Measurements from ENCODE around the gene LRP1-AS.
A peak's percentile ranks its signal among the peaks of the same experiment; 100 is the strongest.

The LRP1-AS gene

GRCh38 chr12:57116580-57117281 is 30.7 kb downstream of the LRP1-AS start:
- DNase-seq, result no peak

DNA sequence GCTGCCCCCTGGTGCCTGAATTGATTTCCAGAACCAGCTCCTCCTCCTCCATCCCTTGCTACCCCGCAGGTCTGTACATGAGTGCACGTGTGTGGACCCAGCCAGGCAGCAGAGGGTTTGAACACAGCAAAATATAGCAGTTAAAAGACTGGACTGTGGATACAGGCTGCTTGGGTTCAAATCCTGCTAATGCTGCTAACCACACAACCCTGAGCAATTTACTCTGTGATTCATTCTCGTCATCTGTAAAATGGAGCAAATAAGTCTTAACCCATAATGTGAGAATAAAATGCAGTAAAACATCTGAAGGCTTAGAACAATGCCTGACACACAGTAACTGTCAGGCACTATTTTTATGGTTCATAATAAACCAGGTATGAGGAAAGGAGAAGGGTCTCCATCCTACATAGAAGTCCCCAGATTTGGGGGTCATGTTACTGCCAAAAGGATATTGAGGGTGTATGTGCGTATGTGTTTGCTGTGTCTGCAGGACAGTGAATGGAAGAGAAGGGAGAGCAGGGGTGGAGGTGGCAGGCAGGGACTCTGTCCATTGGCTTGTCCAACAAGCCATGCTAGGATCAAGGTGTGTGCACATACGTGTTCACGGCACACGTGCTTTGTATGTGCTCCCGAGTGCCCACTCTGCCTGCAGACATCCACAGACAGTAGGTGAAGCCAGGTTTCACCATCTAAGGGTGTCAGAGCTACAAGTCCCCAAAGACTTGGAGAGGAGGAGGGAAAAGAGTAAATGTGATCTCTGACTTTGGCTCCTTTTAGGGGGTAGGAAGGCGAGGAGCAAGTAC is 34.7 kb downstream of the LRP1-AS start:
- peak; percentile 33 for DNase-seq

DNA sequence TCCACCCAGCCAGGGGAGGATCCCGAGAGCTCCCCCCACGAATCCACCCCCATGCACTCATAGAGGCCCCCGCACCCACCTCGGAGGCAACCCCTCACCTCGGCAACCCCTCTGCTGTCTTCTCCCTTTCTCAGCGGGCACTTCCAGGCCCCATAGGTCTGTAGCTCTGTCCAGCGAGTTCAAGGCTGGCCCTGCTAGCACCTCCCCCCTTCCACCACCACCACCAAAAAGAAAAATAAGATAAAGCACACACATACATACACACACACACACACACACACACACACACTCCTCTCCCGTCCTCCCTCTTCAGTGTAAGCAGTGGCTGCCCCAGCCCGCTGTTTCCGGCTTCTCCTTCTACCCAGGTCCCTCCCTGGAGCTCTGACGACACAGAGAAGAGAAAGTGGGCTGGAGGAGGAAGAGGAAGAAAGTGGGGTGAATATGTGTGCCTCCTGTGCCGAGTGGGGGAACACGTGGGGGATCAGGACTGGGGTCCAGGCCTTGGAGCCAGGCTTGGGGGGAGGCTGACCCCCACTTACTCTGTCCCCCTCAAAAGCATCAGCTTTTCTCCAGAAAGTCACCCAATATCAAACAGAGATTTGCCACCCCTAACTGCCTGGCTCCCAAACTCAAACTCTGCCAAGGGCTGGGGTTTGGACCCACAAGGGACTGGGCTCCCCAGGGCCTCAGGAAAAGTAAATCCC is 36.2 kb downstream of the LRP1-AS start, which contains the start of gene STAT6:
TSS of gene STAT6 (minus strand) at position 332 of the 704 bp plus-strand sequence. CDS start 3,084 bp downstream, outside the sequence.
- no peak for DNase-seq

GRCh38 chr12:57110104-57111030 is 37.1 kb downstream of the LRP1-AS start:
- no peak for DNase-seq

DNA sequence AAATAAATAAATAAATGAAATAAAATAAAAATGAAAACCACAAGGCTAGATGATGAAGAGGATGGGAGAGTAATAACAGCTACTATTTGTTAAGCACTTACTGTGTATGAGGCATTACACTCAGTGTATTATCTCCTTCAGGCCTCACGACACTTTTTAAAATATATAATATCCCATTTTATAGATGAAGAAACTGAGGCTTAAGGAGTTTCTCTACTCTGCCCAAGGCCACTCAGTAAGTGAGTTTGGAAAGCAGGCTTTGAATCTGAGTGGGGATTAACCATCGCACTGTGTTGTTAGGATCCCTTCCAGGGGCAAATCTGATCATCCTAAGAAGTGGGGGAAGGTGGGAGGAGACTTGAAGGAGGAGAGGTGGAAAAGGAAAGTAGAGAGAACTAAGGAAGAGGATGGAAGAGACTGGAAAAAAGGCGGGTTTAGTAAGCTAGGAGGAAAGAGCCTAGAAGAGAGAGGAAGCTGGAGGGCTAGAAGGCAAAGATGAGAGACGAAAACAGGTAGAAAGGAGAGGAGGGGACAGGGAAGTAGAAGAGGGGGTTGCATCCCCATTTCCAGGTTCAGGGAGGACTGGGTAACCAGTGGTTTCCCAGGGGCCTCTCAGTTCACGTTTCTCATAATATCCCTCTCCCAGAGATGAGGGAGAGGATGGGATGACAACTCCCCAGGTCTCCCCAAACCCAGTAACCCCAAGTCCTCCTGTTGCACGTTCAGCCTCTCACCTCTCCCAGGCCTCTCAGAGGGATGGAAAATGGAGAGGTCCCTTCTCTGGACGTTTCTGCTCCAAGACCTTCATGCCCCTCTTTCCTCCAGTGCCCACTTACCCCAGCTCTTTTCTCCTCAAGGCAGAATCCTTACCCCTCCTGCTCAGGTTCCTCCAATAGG is 38.0 kb downstream of the LRP1-AS start:
- no peak for DNase-seq

DNA sequence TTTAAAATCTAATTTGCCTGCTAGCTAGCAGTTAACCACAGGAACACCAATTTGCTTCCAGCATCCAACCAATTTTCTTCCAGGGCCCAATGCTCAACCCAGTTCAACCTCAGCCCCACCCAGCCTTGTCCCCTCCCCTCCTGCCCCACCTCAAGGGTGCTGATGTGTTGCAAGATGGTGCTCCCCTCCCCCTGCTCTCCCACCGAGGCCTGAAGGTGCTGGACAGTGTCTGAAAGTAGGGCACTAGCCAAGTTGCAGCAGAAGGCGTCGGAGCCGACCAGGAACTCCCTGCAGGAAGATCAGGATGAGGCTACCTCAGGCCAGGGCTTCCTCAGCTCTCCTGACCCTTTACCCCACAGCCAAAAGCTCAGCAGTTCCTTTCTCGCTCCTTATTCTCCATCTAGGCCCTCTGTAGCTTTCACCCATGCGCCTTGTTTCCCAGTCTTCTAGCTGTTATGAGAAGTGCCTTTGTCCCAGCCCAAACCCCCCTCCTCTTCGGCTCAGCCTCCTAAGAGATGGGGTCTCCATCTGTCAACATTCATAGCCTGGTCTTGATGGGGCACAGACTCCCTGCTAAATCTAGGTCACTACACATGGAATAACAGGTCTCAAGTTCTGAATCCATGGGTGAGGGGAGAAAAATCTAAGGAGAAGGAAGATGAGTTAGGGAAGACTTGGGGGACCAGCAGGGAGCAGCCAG is 39.8 kb downstream of the LRP1-AS start:
- no peak for DNase-seq

DNA sequence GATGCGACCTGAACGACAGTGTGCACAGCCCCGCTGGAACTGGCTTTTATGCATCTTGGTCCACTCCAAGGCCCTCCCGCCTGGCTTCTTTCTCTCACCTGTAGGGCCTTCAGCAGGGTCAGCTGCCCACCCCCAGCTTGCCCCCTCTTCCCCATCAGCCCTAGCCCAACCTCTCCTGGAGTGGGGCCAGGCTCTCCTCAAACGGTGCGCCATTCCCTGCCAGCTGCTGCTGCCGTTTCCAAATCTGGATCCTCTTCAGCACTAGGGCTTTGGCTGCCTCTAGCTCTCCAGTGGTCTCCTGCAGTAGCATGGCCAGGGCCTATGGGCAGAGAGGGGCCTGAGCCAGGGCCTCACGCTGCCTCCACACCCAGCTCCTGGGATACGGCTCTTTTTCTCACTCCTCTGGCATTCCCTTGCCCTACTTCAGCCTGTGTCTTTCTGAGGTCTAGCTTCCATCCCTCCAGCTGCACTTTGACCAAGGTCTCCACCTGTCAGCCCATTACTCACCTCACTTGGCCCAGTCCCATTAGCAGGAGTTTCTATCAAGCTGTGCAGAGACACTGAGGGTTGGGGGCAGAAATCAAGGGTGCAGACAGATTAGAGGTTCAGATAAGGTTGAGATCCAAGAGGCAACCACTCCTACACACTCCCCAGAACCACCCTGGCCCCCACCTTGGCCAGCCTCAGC is 41.3 kb downstream of the LRP1-AS start:
- DNase-seq, result no peak

- no peak for DNase-seq
Observed at GRCh38 chr12:57105011-57105753, 42.2 kb downstream of the LRP1-AS start.

GRCh38 chr12:57104292-57104910 is 43.0 kb downstream of the LRP1-AS start:
- DNase-seq, result no peak

- DNase-seq, result no peak
Observed at GRCh38 chr12:57103856-57104255, 43.6 kb downstream of the LRP1-AS start.

DNA sequence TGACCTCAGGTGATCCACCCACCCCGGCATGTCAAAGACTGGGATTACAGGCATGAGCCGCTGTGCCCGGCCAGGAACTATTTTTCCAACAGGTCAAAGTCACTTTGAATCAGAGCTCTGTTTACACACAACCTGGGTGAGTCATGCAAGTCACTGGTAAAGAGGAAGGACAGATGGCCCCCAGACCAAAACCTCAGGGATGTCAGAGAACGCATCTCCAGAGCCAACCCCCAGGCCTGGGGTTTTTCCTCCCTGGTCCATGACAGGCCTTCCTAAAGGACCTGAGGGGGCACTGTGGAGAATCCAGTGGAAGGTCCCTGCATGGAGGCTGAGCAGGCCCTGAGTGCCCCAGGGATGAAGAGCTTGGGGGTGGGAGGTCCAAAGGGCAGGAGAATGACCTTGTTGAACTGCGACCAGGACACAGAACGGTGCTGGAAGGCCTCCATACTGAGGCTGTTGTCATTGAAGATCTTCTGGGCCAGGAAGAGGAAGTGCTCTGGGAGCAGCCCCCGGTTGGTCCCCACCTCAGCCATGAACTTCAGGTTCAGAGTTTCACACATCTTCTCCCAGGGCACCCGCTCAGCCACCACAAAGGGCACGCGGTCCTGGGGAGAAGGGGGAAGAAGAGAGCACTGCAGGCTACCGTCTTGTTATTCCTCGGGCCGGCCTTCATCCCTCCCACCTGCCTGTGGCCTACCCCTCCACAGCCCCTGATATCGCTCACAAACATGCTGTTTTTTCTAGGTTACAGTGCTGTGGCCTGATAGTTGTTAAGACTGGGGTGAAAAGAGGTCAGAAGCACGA is 45.3 kb downstream of the LRP1-AS start:
- no peak for DNase-seq

DNA sequence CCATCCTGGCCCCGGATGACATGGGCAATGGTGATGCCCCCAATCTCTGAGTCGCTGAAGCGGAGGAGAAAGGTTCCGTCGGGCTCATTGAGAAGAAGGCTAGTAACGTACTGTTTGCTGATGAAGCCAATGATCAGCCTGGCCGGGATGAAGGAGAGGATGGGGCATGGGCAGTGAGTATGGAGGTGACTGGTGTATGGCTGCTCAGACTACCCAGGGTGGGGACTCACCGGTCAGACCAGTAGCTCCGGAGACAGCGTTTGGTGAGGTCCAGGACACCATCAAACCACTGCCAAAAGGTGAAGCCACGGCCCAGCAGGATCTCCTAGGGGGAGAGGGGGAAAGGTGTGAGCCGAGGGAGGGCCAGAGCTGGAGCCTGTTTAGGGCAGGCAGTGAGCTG is 47.7 kb downstream of the LRP1-AS start:
- DNase-seq, result no peak

DNA sequence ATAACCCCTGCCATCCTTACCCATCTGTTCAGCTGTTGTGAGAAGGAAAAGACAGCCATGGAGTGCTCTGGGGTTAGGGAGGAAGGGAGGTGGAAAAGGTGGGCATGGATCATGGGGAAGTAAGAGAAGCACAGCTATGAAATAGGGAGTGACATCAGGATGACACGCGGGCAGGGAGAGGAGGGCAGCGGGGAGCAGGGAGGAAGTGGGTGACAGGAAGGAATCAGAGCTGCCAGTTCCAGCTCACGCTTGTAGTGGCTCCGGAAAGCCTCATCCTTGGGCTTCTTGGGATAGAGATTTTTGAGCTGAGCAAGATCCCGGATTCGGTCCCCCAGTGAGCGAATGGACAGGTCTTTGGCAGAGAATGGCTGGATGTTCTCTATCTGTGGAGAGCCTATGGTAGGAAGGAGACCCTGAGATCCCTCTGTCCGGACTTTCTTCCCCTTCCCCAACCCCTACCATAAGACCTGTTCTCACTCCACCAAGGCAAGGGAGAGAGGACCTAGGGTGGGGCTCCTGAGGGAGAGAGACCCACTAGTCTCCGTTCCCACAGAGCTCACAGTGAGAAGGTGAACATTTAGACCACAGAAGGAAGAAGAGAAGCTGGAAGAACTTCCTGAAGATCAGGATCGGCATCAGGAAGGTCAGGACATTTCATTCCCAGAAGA is 48.2 kb downstream of the LRP1-AS start:
- no peak for DNase-seq

DNA sequence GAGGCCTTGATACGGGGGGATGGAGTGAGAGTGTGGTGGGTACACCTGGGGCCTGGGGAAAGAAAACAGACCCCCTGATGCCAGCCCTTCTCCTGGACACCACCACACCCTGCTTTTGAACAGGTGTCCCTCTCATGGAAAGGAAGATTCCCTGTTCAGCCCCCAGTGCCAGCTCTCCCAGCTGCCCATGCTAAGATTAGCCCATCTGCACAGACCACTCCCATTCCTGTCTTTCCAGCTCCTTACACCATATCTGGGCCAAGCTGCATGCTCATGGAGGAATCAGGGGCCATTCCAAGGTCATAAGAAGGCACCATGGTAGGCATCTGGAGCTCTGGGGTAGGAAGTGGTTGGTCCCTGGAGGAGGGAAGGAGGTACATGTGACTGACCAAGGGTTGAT is 48.9 kb downstream of the LRP1-AS start:
- DNase-seq, result no peak

DNA sequence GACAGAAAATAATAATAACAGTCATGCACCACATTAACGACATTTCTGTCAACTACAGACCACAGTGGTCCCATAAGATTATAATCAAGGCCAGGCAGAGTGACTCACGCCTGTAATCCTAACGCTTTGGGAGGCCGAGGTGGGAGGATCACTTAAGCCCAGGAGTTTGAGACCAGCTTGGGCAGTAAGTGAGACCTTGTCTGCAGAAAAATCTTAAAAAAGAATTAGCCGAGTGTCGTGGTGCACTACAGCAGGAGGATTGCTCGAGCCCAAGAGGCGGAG is 49.9 kb downstream of the LRP1-AS start:
- DNase-seq, result no peak

- no peak for DNase-seq
Observed at GRCh38 chr12:57096748-57097553, 50.5 kb downstream of the LRP1-AS start.

GRCh38 chr12:57096099-57096572 is 51.3 kb downstream of the LRP1-AS start:
- DNase-seq, result peak; percentile 10

Measured in SHP77 treated with DMSO at 0.1 percent for 48 hours (cell line).